GM23248 (cell line): ENCODE data around the gene LRRC55. TPM values are rescaled to one million over a fixed set of nuclear protein-coding genes. Genes with fewer than 3 reads are reported as not detected.

Source experiments
- DNase-seq: peaks from one replicate; pipeline ENCODE4 v3.0.0-alpha.2; 2015
- H2AFZ ChIP-seq: fragments of 200-600 bp; sonication (generic); 2 replicates; pipeline ENCODE4 v1.6.1; 2016; ENCODE audit warnings: antibody characterized with exemption
- H3F3A ChIP-seq: fragments of 200-600 bp; sonication (generic); 2 replicates; pipeline ENCODE4 v1.6.1; 2016; ENCODE audit warnings: mild to moderate bottlenecking, antibody characterized with exemption, mixed run types; ENCODE audit not compliant: insufficient read depth
- H3K27ac ChIP-seq: fragments of 200-600 bp; sonication (generic); 2 replicates; pipeline ENCODE4 v1.5.1; 2016; ENCODE audit warnings: mild to moderate bottlenecking
- H3K27me3 ChIP-seq: fragments of 200-600 bp; sonication (generic); replicated peaks from 2 replicates; pipeline ENCODE4 v1.6.1; 2016; ENCODE audit warnings: mild to moderate bottlenecking; ENCODE audit not compliant: insufficient read depth
- H3K36me3 ChIP-seq: fragments of 200-600 bp; sonication (generic); 2 replicates; pipeline ENCODE4 v1.6.1; 2016; ENCODE audit warnings: low read depth, mild to moderate bottlenecking
- H3K4me1 ChIP-seq: fragments of 200-600 bp; sonication (generic); 2 replicates; pipeline ENCODE4 v1.6.1; 2016; ENCODE audit warnings: mild to moderate bottlenecking; ENCODE audit not compliant: insufficient read depth
- H3K4me2 ChIP-seq: fragments of 200-600 bp; sonication (generic); one replicate; pipeline ENCODE4 v1.6.1; 2016; ENCODE audit warnings: mild to moderate bottlenecking; ENCODE audit not compliant: unreplicated experiment
- H3K4me3 ChIP-seq: fragments of 200-600 bp; sonication (generic); 2 replicates; pipeline ENCODE4 v1.5.1; 2016; ENCODE audit warnings: mild to moderate bottlenecking
- H3K79me2 ChIP-seq: fragments of 200-600 bp; sonication (generic); 2 replicates; pipeline ENCODE4 v1.6.1; 2016; ENCODE audit warnings: mild to moderate bottlenecking; ENCODE audit not compliant: insufficient read depth
- H3K9ac ChIP-seq: fragments of 200-600 bp; sonication (generic); 2 replicates; pipeline ENCODE4 v1.6.1; 2016; ENCODE audit warnings: mild to moderate bottlenecking
- H3K9me2 ChIP-seq: fragments of 200-600 bp; sonication (generic); 2 replicates; pipeline ENCODE4 v1.6.1; 2016; ENCODE audit warnings: mixed run types, mild to moderate bottlenecking, moderate library complexity; ENCODE audit not compliant: insufficient read depth
- H3K9me3 ChIP-seq: fragments of 200-600 bp; sonication (generic); one replicate; pipeline ENCODE4 v1.6.1; 2017; ENCODE audit warnings: low read depth
- H4K20me1 ChIP-seq: fragments of 200-600 bp; sonication (generic); 2 replicates; pipeline ENCODE4 v1.6.0; 2016; ENCODE audit not compliant: insufficient read depth
- EZH2 ChIP-seq: fragments of 200-600 bp; sonication (generic); IDR thresholded peaks from 2 replicates; pipeline ENCODE4 v1.6.1; 2018; ENCODE audit warnings: antibody characterized with exemption, mild to moderate bottlenecking; ENCODE audit not compliant: insufficient read depth, poor library complexity, severe bottlenecking
- EZH2phosphoT487 ChIP-seq: fragments of 200-600 bp; sonication (generic); IDR thresholded peaks from 2 replicates; pipeline ENCODE4 v1.6.1; 2018; ENCODE audit warnings: antibody characterized with exemption, moderate library complexity, mild to moderate bottlenecking, low read depth; ENCODE audit not compliant: insufficient read depth
- WGBS, 2 experiments: methylation state at CpG; one replicate each; pipeline ENCODE4 v1.1.6; 2015 to 2017; ENCODE audit warnings: low lambda C conversion rate in 2 of 2, low coverage in 1 of 2; ENCODE audit errors: missing lambda C conversion rate in 2 of 2; 5-methylcytosine and 5-hydroxymethylcytosine counted together
- in situ Hi-C: fragments of 300-500 bp; cut with MboI; formaldehyde crosslinking; loops from 2 replicates; pipeline ENCODE4 v1.15.0; 2020
- polyA plus RNA-seq: library from polyadenylated mRNA; unstranded; fragments of >200 nt; fragmentation: Nextera tagmentation; extraction: Ambion mirVana; gene quantifications from 2 replicates; pipeline ENCODE4 v1.2.1, GENCODE V29; 2016
- total RNA-seq: library from RNA; depleted of rRNA; stranded (reverse); fragments of >200 nt; shearing (Covaris generic); gene quantifications from 2 replicates; pipeline ENCODE4 v1.2.3, GENCODE V29; 2014

The LRRC55 gene
- total and polyA plus RNA-seq, 2 experiments from 2014 or later: not detected

GRCh38 chr11:57191311-57192219 is 9.8 kb downstream of the LRRC55 start:
- Histone ChIP-seq H3K27me3 (peaks cover 15% of the 10 kb centered on the region), H3K4me3 (no peak overlapping the region), H3K36me3 (no peaks in the 10 kb centered on the region), H3K9me2 (no peaks in the 10 kb centered on the region), H3K4me2 (no peak overlapping the region), H3F3A (no peaks in the 10 kb centered on the region), H3K27ac (no peak overlapping the region), H4K20me1 (no peaks in the 10 kb centered on the region), H3K4me1 (no peaks in the 10 kb centered on the region), H3K9ac (no peak overlapping the region), H3K79me2 (no peaks in the 10 kb centered on the region), H2AFZ (no peak overlapping the region), H3K9me3 (no peaks in the 10 kb centered on the region)
- no peak for TF ChIP-seq EZH2phosphoT487
- no peak for TF ChIP-seq EZH2
- in situ Hi-C loops: no loop called here
- 15 to 19% methylated on average over 9 of the region's 9 CpGs for WGBS, 2 experiments
- DNase-seq: no peak

DNA sequence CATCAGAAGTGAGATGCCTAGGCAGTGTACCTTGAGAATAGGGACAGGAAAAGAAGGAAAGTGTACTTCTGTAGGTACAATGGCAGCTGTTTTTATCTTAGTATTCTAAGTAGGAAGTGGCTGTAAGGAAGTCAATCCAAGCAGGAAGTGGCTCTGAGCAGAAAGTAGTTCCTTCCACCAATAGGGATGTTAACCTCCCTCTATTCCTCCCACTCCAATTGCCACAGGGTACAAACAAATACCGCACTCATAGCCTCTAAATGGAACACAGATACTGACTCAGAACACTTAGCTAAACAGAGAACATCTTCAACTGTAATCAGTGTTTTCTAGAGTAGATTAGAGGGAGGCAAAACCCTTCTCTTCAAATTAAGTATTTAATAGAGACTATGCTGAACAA is 10.6 kb downstream of the LRRC55 start:
- Histone ChIP-seq H3F3A (no peaks in the 10 kb centered on the region), H3K27me3 (peaks cover 15% of the 10 kb centered on the region), H3K4me1 (no peaks in the 10 kb centered on the region), H3K4me2 (no peak overlapping the region), H3K79me2 (no peaks in the 10 kb centered on the region), H4K20me1 (no peaks in the 10 kb centered on the region), H2AFZ (no peak overlapping the region), H3K9me2 (no peaks in the 10 kb centered on the region), H3K9me3 (no peaks in the 10 kb centered on the region), H3K36me3 (no peaks in the 10 kb centered on the region), H3K27ac (no peak overlapping the region), H3K4me3 (no peak overlapping the region), H3K9ac (no peak overlapping the region)
- no peak for DNase-seq
- TF ChIP-seq EZH2 (no peak), EZH2phosphoT487 (no peak)
- WGBS, 2 experiments: 43 to 50% methylated on average over 1 of the region's 1 CpG
- in situ Hi-C loops: no loop called here

GRCh38 chr11:57196596-57196995 is 14.8 kb downstream of the LRRC55 start:
- Histone ChIP-seq H3K79me2 (no peaks in the 10 kb centered on the region), H3K27me3 (peaks cover 37% of the 10 kb centered on the region), H3K9me3 (no peaks in the 10 kb centered on the region), H3K9me2 (no peaks in the 10 kb centered on the region), H2AFZ (no peak overlapping the region), H3K4me2 (no peak overlapping the region), H3K27ac (no peak overlapping the region), H3F3A (no peaks in the 10 kb centered on the region), H3K4me3 (no peak overlapping the region), H3K9ac (no peak overlapping the region), H3K4me1 (no peaks in the 10 kb centered on the region), H3K36me3 (no peaks in the 10 kb centered on the region), H4K20me1 (no peaks in the 10 kb centered on the region)
- in situ Hi-C loops: no loop called here
- DNase-seq: no peak
- TF ChIP-seq EZH2 (no peak), EZH2phosphoT487 (no peak)
- 64 to 68% methylated on average over 6 of the region's 6 CpGs for WGBS, 2 experiments

GRCh38 chr11:57197762-57198161 is 16.0 kb downstream of the LRRC55 start:
- no peak overlapping the region for H3K27ac ChIP-seq
- H3K4me1 ChIP-seq: no peaks in the 10 kb centered on the region
- H3K36me3 ChIP-seq: no peaks in the 10 kb centered on the region
- H3K79me2 ChIP-seq: no peaks in the 10 kb centered on the region
- TF ChIP-seq EZH2phosphoT487: no peak
- no peak for TF ChIP-seq EZH2
- H4K20me1 ChIP-seq: no peaks in the 10 kb centered on the region
- in situ Hi-C loops: no loop called here
- H3K9ac ChIP-seq: no peak overlapping the region
- H3K27me3 ChIP-seq: peaks cover 48% of the 10 kb centered on the region
- no peaks in the 10 kb centered on the region for H3K9me2 ChIP-seq
- no peak overlapping the region for H3K4me2 ChIP-seq
- no peaks in the 10 kb centered on the region for H3K9me3 ChIP-seq
- no peak overlapping the region for H3K4me3 ChIP-seq
- no peak overlapping the region for H2AFZ ChIP-seq
- no peaks in the 10 kb centered on the region for H3F3A ChIP-seq
- DNase-seq: no peak
- WGBS, 2 experiments: 20 to 39% methylated on average over 2 of the region's 2 CpGs
